ENCODE data around the gene GRM8. TPM values are rescaled to one million over a fixed set of nuclear protein-coding genes. Genes with fewer than 3 reads are reported as not detected.

The GRM8 gene
- total RNA-seq, 1 experiment from 2014 or later = 0.80 TPM

- Histone ChIP-seq H3K27me3 (replicated peaks; ENCODE audit: insufficient read depth, low read depth, low read length, poor library complexity) (no peaks in the 10 kb centered on the region), H3K27ac (ENCODE audit: low read depth, low read length, poor library complexity, severe bottlenecking) (no peak overlapping the region), H3K4me1 (ENCODE audit: insufficient read depth, low read length, poor library complexity, severe bottlenecking) (no peaks in the 10 kb centered on the region), H3K4me3 (ENCODE audit: low read depth, low read length, poor library complexity, severe bottlenecking) (no peak overlapping the region), H3K9me3 (ENCODE audit: low read depth, low read length, poor library complexity, severe bottlenecking) (no peaks in the 10 kb centered on the region), H3K36me3 (ENCODE audit: insufficient read depth, low read length, poor library complexity, severe bottlenecking) (no peaks in the 10 kb centered on the region)
- CTCF ChIA-PET = no interaction called here
- no TSS peak for BruUV-seq (replicated peaks)
- POLR2A ChIA-PET (ENCODE audit: low non-redundant PET) = no interaction called here
- DNase-seq (ENCODE audit: low spot score) = no peak
- TF ChIP-seq CTCF (conservative IDR thresholded peaks at IDR 0.05; ENCODE audit: low read depth, low read length) (no peak), EZH2 (IDR thresholded peaks at IDR 0.05; ENCODE audit: borderline replicate concordance, low read depth, low read length, poor library complexity, severe bottlenecking) (no peak)
- intact Hi-C loops (cut with micrococcal nuclease; ENCODE audit: unreplicated experiment) = no loop called here
These were observed 757.0 kb downstream of the GRM8 start for GRCh38 chr7:126495733-126496132.

GRCh38 chr7:126495001-126495400, 757.7 kb downstream of the GRM8 start:
- no TSS peak for BruUV-seq (replicated peaks)
- ChIA-PET POLR2A (ENCODE audit: low non-redundant PET) (no interaction called here), CTCF (no interaction called here)

GRCh38 chr7:126493801-126494200, 758.9 kb downstream of the GRM8 start:
- H3K9me3 ChIP-seq (ENCODE audit: low read depth, low read length, poor library complexity, severe bottlenecking) = no peaks in the 10 kb centered on the region
- POLR2A ChIA-PET (ENCODE audit: low non-redundant PET) = interaction anchor here (0.7 kb wide), 1 partner anchor 9 kb away, joined by 3 read pairs; no protein-coding TSS in a partner anchor
- H3K4me1 ChIP-seq (ENCODE audit: insufficient read depth, low read length, poor library complexity, severe bottlenecking) = no peaks in the 10 kb centered on the region
- DNase-seq (ENCODE audit: low spot score) = no peak
- no peaks in the 10 kb centered on the region for H3K27me3 ChIP-seq (replicated peaks; ENCODE audit: insufficient read depth, low read depth, low read length, poor library complexity)
- CTCF ChIA-PET = no interaction called here
- BruUV-seq (replicated peaks) = no TSS peak
- H3K36me3 ChIP-seq (ENCODE audit: insufficient read depth, low read length, poor library complexity, severe bottlenecking) = no peaks in the 10 kb centered on the region
- no peak overlapping the region for H3K27ac ChIP-seq (ENCODE audit: low read depth, low read length, poor library complexity, severe bottlenecking)
- TF ChIP-seq CTCF (conservative IDR thresholded peaks at IDR 0.05; ENCODE audit: low read depth, low read length) (no peak), EZH2 (IDR thresholded peaks at IDR 0.05; ENCODE audit: borderline replicate concordance, low read depth, low read length, poor library complexity, severe bottlenecking) (no peak)
- H3K4me3 ChIP-seq (ENCODE audit: low read depth, low read length, poor library complexity, severe bottlenecking) = no peak overlapping the region
- intact Hi-C loops (cut with micrococcal nuclease; ENCODE audit: unreplicated experiment) = no loop called here

More at GRCh38 chr7:126495001-126495400, 757.7 kb downstream of the GRM8 start:
- H3K27me3 ChIP-seq (replicated peaks; ENCODE audit: insufficient read depth, low read depth, low read length, poor library complexity) = no peaks in the 10 kb centered on the region
- TF ChIP-seq EZH2 (IDR thresholded peaks at IDR 0.05; ENCODE audit: borderline replicate concordance, low read depth, low read length, poor library complexity, severe bottlenecking) = no peak
- TF ChIP-seq CTCF (conservative IDR thresholded peaks at IDR 0.05; ENCODE audit: low read depth, low read length) = no peak
- no peak overlapping the region for H3K4me3 ChIP-seq (ENCODE audit: low read depth, low read length, poor library complexity, severe bottlenecking)
- H3K4me1 ChIP-seq (ENCODE audit: insufficient read depth, low read length, poor library complexity, severe bottlenecking) = no peaks in the 10 kb centered on the region
- no peaks in the 10 kb centered on the region for H3K9me3 ChIP-seq (ENCODE audit: low read depth, low read length, poor library complexity, severe bottlenecking)
- H3K27ac ChIP-seq (ENCODE audit: low read depth, low read length, poor library complexity, severe bottlenecking) = no peak overlapping the region
- DNase-seq (ENCODE audit: low spot score) = no peak
- H3K36me3 ChIP-seq (ENCODE audit: insufficient read depth, low read length, poor library complexity, severe bottlenecking) = no peaks in the 10 kb centered on the region
- intact Hi-C loops (cut with micrococcal nuclease; ENCODE audit: unreplicated experiment) = no loop called here
